ENCODE data around the gene GJC3. TPM values are rescaled to one million over a fixed set of nuclear protein-coding genes. Genes with fewer than 3 reads are reported as not detected.

Gene GJC3
- total RNA-seq, 1 experiment from 2014 or later, result 2.3 TPM

GRCh38 chr7:99876491-99876890 is 52.9 kb downstream of the GJC3 start:
- 0 out of 5 replicates have a peak, but pooled peaks cover 0 to 2% of the 10 kb centered on the region in 2 experiments for H3K9me3 Mint-ChIP-seq
- no peak overlapping the region for H3T11ph ChIP-seq (ENCODE audit: low read length)
- no peak overlapping the region for H4K91ac ChIP-seq (ENCODE audit: insufficient read length, low read depth, low read length)
- no peaks in the 10 kb centered on the region for H3K9me3 ChIP-seq (ENCODE audit: control insufficient read depth, low read depth, low read length)
- no peak overlapping the region for H3K18ac ChIP-seq (ENCODE audit: insufficient read length, low read depth, low read length)
- no peaks in the 10 kb centered on the region for H3K79me2 ChIP-seq (ENCODE audit: insufficient read depth, low read length)
- H3K9ac ChIP-seq (ENCODE audit: extremely low read depth, insufficient read length, low read length), result no peak overlapping the region
- H3K4ac ChIP-seq (ENCODE audit: low read depth, low read length), result no peak overlapping the region
- H3K27me3 ChIP-seq (ENCODE audit: insufficient read depth, low read length), result no peaks in the 10 kb centered on the region; the same call in 1 of the 2 replicates
- no CpG with 5 or more reads among the region's 5 CpGs for WGBS (ENCODE audit: extremely low coverage, insufficient read length, low lambda C conversion rate)
- no peak overlapping the region for H3K4me3 Mint-ChIP-seq
- TF ChIP-seq CTCF (conservative IDR thresholded peaks at IDR 0.05), result no peak
- no peak overlapping the region for H3K27ac ChIP-seq (ENCODE audit: insufficient read length, low read depth, low read length)
- no peak overlapping the region for H3K4me2 ChIP-seq (ENCODE audit: insufficient read depth, insufficient read length, low read length)
- no peak overlapping the region for H2BK120ac ChIP-seq (ENCODE audit: low read depth, low read length, poor library complexity, severe bottlenecking)
- no peak overlapping the region for H3K23ac ChIP-seq (ENCODE audit: insufficient read length, low read depth, low read length)
- no peak overlapping the region for H2AFZ ChIP-seq (ENCODE audit: low read length)
- no peak overlapping the region for H2BK15ac ChIP-seq (ENCODE audit: low read depth, low read length)
- no peak overlapping the region for H2BK12ac ChIP-seq (ENCODE audit: insufficient read length, low read depth, low read length)
- H4K8ac ChIP-seq (replicated peaks; ENCODE audit: insufficient read length, low read depth, low read length), result no peak overlapping the region
- H3K27me3 Mint-ChIP-seq (ENCODE audit: low read depth), result no peaks in the 10 kb centered on the region
- no peaks in the 10 kb centered on the region for H3K23me2 ChIP-seq (ENCODE audit: insufficient read length, low read depth, low read length, poor library complexity, severe bottlenecking)
- no peaks in the 10 kb centered on the region for H3K4me1 ChIP-seq (ENCODE audit: insufficient read depth, low read length)
- no peaks in the 10 kb centered on the region for H3K36me3 Mint-ChIP-seq (ENCODE audit: insufficient read depth in 1 of 3, low read depth in 3 of 3)
- H3K56ac ChIP-seq (ENCODE audit: insufficient read length, low read depth, low read length), result no peak overlapping the region
- no peak overlapping the region for H2AK5ac ChIP-seq (ENCODE audit: insufficient read length, low read length)
- H3K4me1 Mint-ChIP-seq, result no peaks in the 10 kb centered on the region
- H2BK5ac ChIP-seq (ENCODE audit: insufficient read length, low read length), result no peak overlapping the region
- DNase-seq, result no peak
- no peaks in the 10 kb centered on the region for H3K79me1 ChIP-seq (ENCODE audit: insufficient read depth, low read depth, low read length, poor library complexity, severe bottlenecking)
- no peak overlapping the region for H4K5ac ChIP-seq (ENCODE audit: insufficient read length, low read depth, low read length)
- no peak overlapping the region for H2BK20ac ChIP-seq (ENCODE audit: low read depth, low read length, poor library complexity, severe bottlenecking)
- H4K20me1 ChIP-seq (ENCODE audit: control insufficient read depth, insufficient read depth, insufficient read length), result no peaks in the 10 kb centered on the region
- no peak overlapping the region for H3K14ac ChIP-seq (ENCODE audit: insufficient read depth, low read length)
- H3K27ac Mint-ChIP-seq, result no peak overlapping the region

Other genes with a start within 250 kb of the GJC3 start
- 0.22 TPM in 1 of 2 replicates, not detected in the other for gene CYP3A5, start 249.6 kb downstream of the GJC3 start, total RNA-seq (2021)
- gene CYP3A7, start 194.4 kb downstream of the GJC3 start, total RNA-seq (2021), result not detected in 2 replicates
- not detected in 2 replicates for gene CYP3A4, start 145.4 kb downstream of the GJC3 start, total RNA-seq (2021)
- gene CYP3A43, start 101.6 kb downstream of the GJC3 start, total RNA-seq (2021), result not detected in 2 replicates
- gene OR2AE1, start 52.6 kb downstream of the GJC3 start, total RNA-seq (2021), result not detected in 2 replicates
- 6.9 and 7.3 TPM in 2 replicates for gene TRIM4, start 10.1 kb downstream of the GJC3 start, total RNA-seq (2021)
- gene AZGP1, start 46.4 kb upstream of the GJC3 start, total RNA-seq (2021), result 0.24 TPM in 1 of 2 replicates, not detected in the other
- gene ZKSCAN1, start 86.0 kb upstream of the GJC3 start, total RNA-seq (2021), result 28.2 and 29.8 TPM in 2 replicates
- gene ZSCAN21, start 120.2 kb upstream of the GJC3 start, total RNA-seq (2021), result 23.5 and 24.3 TPM in 2 replicates
- gene ZNF3, start 152.1 kb upstream of the GJC3 start, total RNA-seq (2021), result 60.4 and 62.8 TPM in 2 replicates
- 140 and 144 TPM in 2 replicates for gene COPS6, start 159.3 kb upstream of the GJC3 start, total RNA-seq (2021)
- 387 and 390 TPM in 2 replicates for gene MCM7, start 171.8 kb upstream of the GJC3 start, total RNA-seq (2021)
- 18.8 and 20.2 TPM in 2 replicates for gene AP4M1, start 172.0 kb upstream of the GJC3 start, total RNA-seq (2021)
- 87.1 and 88.9 TPM in 2 replicates for gene TAF6, start 189.7 kb upstream of the GJC3 start, total RNA-seq (2021)
- 10.4 and 12.3 TPM in 2 replicates for gene CNPY4, start 190.0 kb upstream of the GJC3 start, total RNA-seq (2021)
- 1.6 and 1.9 TPM in 2 replicates for gene MBLAC1, start 197.3 kb upstream of the GJC3 start, total RNA-seq (2021)
- 164 and 179 TPM in 2 replicates for gene LAMTOR4, start 219.3 kb upstream of the GJC3 start, total RNA-seq (2021)
- 31.8 and 32.8 TPM in 2 replicates for gene TRAPPC14, start 229.1 kb upstream of the GJC3 start, total RNA-seq (2021)
- 6.0 and 7.0 TPM in 2 replicates for gene GAL3ST4, start 239.0 kb upstream of the GJC3 start, total RNA-seq (2021)
- gene GPC2, start 247.8 kb upstream of the GJC3 start, total RNA-seq (2021), result 39.5 and 45.2 TPM in 2 replicates
- gene STAG3, start 248.3 kb upstream of the GJC3 start, total RNA-seq (2021), result 2.6 and 3.1 TPM in 2 replicates